Dedifferentiated amniotic fluid mesenchymal stem cell (primary cell): ENCODE results near the gene TMPRSS3.

Experiments
- DNase-seq: peaks from one replicate; pipeline ENCODE4 v3.0.0-alpha.2; 2016; ENCODE audit errors: extremely low spot score

Gene TMPRSS3

DNA sequence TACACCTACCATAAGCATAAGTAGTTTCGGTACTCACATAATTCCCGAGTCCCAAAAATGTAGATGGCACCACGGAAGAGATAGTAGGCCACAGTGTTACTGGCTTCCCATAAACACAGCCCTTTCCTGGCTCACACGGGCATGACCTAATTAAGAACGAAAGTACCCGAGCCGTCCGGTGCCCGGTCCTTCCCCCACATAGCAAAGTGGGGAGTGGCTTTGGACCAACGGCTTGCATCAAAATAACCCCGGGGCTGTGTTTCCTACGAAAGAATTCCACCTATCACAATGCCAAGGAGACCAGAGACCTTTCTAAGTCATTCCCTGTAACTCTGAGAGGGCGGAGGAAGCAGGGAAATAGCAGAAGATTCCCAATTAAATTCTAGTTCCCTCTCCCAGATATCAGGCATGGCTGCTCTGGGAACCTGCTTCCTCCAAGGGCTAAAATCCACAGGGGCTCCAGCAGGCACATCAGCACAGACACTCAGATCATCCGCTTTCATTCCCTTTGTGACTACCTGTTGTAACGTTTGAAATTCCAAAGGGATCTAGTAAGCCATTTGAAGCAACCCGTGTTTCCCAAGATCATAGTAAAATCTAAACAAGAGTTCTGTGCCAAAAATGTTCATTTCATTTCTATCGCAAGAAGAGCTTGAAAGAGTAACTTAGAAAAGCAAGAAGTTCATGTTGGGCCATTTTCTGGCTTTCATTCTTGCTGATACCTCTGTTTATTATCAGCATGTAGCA, at the start of gene TMPRSS3:
TMPRSS3 (minus strand) TSS at position 148 of the 747 bp plus-strand sequence. CDS start 635 bp downstream, outside the sequence.
- no peak for DNase-seq

DNA sequence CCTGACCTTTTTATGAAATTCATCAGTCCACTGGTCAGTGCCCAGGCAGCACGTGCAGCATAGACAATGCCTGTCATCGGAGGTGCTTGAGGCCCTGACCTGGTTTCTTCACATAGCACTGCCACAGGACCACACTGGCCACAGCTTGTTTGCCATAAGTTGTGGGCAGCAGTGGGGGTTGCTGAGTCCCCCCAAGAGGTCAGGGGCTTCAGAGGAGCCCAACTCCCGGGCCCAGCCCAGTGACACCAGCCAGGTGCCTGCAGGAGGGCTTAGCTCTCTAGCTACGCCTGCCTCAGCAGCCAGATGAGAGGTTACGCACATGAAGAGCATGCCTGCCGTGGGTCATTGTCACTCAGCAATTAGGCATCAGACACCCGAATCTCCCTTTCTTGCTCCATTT, 49.5 kb upstream of the TMPRSS3 start:
- DNase-seq = no peak

GRCh38 chr21:42444745-42445059, 48.9 kb upstream of the TMPRSS3 start:
- DNase-seq = no peak

- DNase-seq = no peak
These were observed 48.3 kb upstream of the TMPRSS3 start for GRCh38 chr21:42443876-42444744.

- no peak for DNase-seq
These were observed 47.4 kb upstream of the TMPRSS3 start for GRCh38 chr21:42443181-42443785.

DNA sequence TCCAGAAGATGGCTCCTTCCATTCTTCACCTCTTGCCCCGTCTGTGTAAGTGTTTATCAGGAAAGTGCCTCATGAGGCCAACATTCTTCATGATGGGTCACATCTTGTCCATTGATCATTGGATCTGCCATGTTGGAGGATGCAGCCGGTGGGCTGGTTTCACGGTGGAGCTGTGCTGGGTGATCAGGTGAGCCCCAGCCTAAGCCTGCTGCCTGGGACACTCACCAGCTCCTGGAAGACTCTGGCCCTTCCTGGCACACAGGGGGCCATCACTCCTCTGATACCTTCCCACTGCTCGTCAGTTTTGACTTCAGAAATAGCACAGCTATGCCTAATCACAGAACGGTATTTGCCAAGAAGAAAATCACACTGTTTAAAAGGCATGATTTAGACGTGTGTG, 46.1 kb upstream of the TMPRSS3 start:
- no peak for DNase-seq

- no peak for DNase-seq
These were observed 44.4 kb upstream of the TMPRSS3 start for GRCh38 chr21:42440187-42440792.

GRCh38 chr21:42439284-42440186, 43.7 kb upstream of the TMPRSS3 start:
- no peak for DNase-seq

GRCh38 chr21:42438316-42439205, 42.7 kb upstream of the TMPRSS3 start:
- DNase-seq = no peak

- no peak for DNase-seq
These were observed 41.9 kb upstream of the TMPRSS3 start for GRCh38 chr21:42437786-42438185.

GRCh38 chr21:42436914-42437313, 41.1 kb upstream of the TMPRSS3 start:
- DNase-seq = no peak

DNA sequence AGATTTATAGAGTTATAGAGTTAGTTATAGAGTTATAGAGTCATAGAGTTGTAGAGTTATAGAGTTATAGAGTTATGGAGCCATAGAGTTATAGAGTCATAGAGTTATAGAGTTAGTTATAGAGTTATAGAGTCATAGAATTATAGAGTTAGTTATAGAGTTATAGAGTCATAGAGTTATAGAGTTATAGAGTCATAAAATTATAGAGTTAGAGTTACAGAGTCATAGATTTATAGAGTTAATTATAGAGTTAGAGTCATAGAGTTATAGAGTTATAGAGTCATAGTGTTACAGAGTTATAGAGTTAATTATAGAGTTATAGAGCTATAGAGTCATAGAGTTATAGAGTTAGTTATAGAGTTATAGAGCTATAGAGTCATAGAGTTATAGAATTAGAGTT, 40.0 kb upstream of the TMPRSS3 start:
- no peak for DNase-seq

- DNase-seq = no peak
These were observed 39.5 kb upstream of the TMPRSS3 start for GRCh38 chr21:42435401-42435800.

DNA sequence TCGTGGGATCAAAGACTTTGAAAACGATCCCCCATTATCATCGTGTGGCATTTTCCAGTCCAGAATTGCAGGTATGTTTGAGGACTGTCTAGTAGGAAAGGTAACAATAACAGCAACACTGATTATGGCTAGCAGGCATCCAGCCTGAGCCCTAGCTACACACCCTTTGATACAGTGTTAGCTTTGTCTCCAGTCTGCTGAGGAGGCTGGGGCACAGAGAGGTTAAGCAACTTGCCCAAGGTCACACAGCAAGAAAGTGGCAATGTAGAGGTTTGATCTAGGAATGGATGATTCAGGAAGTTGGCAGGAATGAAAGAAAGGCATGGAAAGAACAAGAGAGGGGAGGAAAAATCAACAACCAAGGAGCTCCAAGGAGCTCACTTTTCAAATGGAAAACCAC, 39.0 kb upstream of the TMPRSS3 start:
- DNase-seq = no peak

DNA sequence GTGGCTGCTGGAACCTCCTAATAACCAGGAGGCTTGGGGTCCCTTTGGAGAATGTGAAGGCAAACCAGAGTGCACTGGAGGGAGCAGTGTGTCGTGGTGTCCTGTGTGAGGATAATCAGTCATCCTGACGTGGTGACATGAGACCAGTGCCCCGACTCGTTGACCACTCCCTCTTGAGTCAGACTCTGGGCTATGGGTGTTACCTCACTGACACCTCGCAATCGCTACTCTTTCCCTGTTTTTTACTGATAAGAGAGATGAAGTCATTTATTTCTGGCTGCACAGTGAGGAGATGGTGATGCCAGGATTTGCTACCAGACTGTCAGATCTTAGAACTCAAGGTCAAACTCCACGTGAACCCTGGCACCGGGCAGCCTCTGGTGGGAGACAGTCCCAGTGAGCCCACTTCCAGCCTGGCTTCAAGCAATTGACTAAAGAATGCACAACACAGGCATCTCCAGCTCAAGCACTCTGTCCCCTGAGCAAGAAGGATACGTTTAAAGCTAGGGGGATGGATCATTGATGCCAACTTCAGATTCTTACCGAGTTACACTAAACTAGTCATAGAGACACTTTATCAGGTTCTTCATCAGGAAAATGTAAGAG, 38.2 kb upstream of the TMPRSS3 start:
- no peak for DNase-seq

DNA sequence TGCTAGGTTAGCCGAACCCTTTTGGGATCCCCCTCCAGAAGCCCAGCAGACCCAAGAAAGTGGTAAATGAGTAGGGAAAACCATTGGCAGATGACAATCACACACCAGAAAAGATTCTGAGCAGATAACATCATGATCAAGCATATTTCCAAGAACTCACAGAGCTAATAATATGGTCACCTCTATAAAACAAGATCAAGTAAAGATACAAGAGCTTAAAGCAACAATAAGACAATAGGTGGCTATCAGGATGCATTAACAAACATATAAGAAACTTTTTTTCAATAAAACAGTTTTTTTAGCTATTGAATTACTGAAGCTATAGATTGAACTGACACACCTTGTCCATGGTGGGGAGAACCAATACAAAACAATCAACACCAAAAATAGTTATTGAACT, 36.8 kb upstream of the TMPRSS3 start:
- DNase-seq = no peak

- DNase-seq = no peak
These were observed 35.3 kb upstream of the TMPRSS3 start for GRCh38 chr21:42431196-42431595.

- DNase-seq = no peak
These were observed 34.7 kb upstream of the TMPRSS3 start for GRCh38 chr21:42430521-42430920.

DNA sequence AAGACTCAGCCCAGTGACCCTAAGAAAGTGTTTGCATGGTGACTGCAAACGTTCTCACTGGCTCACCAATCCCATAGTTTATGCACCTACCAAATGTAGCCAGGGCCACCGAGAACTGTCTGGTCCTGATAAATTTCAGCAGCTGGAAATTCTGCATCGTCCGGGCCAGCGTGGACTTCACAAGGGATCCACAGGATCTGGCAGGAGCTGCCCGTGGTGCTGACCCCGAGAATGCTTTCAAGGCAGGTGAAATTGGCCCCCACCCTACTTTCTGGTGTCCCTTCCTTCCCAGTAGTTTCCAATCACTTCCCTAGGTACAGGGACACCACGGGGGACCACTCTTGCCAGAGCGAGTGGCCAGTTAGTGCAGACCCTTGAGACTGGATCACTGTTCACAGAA, 34.0 kb upstream of the TMPRSS3 start:
- no peak for DNase-seq

DNA sequence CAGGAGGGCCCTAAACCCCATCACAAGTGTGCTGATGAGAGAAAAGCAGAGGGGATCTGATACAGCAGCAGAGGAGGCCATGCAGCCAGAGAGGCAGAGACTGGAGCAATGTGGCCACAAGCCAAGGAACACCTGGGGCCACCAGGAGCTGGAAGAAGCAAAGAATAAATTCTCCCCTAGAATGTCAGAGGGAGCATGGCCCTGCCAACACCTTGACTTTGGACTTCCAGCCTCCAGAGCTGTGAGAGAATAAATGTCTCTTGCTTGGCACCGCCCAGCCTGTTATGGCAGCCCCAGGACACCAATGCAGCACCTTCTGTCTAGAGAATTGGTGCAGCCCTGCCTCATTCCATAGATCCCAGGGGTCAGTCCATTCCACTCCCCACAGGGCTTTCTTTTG, 33.2 kb upstream of the TMPRSS3 start:
- no peak for DNase-seq
